HEK293 (cell line): ENCODE results near the gene DSCAM.

Experiments
- CTCF ChIA-PET: fragments of 350-600 bp; formaldehyde crosslinking; extraction: SDS; loops from one replicate; lab custom pipeline; 2021; ENCODE audit warnings: antibody characterized with exemption; lab: Yijun Ruan, JAX
- POLR2A ChIA-PET: fragments of 300-600 bp; formaldehyde crosslinking; extraction: SDS; loops from one replicate; lab custom pipeline; 2020; ENCODE audit warnings: antibody characterized with exemption, inconsistent platforms; lab: Yijun Ruan, JAX
- H3K27ac ChIP-seq: fragments of 200-500 bp; sonication (Bioruptor generic); 2 replicates; pipeline ENCODE4 v1.5.1; 2014; ENCODE audit warnings: low read depth, low read length, control low read depth, inconsistent platforms; ENCODE audit errors: extremely low read depth
- H3K36me3 ChIP-seq, 2 experiments: fragments of 200-500 bp in 1 of 2; sonication (Bioruptor generic) in 1 of 2; 1 replicate in 1 of 2; 2 replicates in 1 of 2; pipeline ENCODE4 v1.5.1; 2014 to 2017; ENCODE audit warnings: inconsistent platforms in 2 of 2, low read length in 2 of 2; ENCODE audit not compliant: control insufficient read depth in 2 of 2, insufficient read depth in 1 of 2
- H3K4me1 ChIP-seq: fragments of 200-500 bp; sonication (Bioruptor generic); 2 replicates; pipeline ENCODE4 v1.5.1; 2014; ENCODE audit warnings: mild to moderate bottlenecking, low read length, inconsistent platforms; ENCODE audit not compliant: control insufficient read depth, insufficient read depth
- H3K4me3 ChIP-seq: 2 replicates; pipeline ENCODE4 v1.5.1; 2011; ENCODE audit warnings: low read depth, mild to moderate bottlenecking, control low read depth, low read length, moderate library complexity
- H3K9me3 ChIP-seq: fragments of 200-500 bp; sonication (Bioruptor generic); 2 replicates; pipeline ENCODE4 v1.5.1; 2014; ENCODE audit warnings: low read depth, low read length, inconsistent platforms; ENCODE audit not compliant: control insufficient read depth, insufficient read depth
- GFI1B ChIP-seq: fragments of 450-650 bp; formaldehyde crosslinking; IDR thresholded peaks from 2 replicates; pipeline ENCODE4 v1.5.1; 2016; ENCODE audit warnings: missing biosample characterization, missing genetic modification characterization
- KLF1 ChIP-seq: fragments of 450-650 bp; formaldehyde crosslinking; IDR thresholded peaks from 2 replicates; pipeline ENCODE4 v1.5.1; 2016; ENCODE audit warnings: missing biosample characterization, missing genetic modification characterization
- KLF16 ChIP-seq: fragments of 450-650 bp; formaldehyde crosslinking; IDR thresholded peaks from 2 replicates; pipeline ENCODE4 v1.5.1; 2017; ENCODE audit warnings: missing biosample characterization, missing genetic modification characterization
- MZF1 ChIP-seq: fragments of 450-650 bp; formaldehyde crosslinking; IDR thresholded peaks from 2 replicates; pipeline ENCODE4 v1.5.1; 2017; ENCODE audit warnings: missing biosample characterization, missing genetic modification characterization, borderline replicate concordance
- OVOL3 ChIP-seq: fragments of 450-650 bp; formaldehyde crosslinking; IDR thresholded peaks from 2 replicates; pipeline ENCODE4 v1.5.1; 2016; ENCODE audit warnings: missing biosample characterization, missing genetic modification characterization
- SALL2 ChIP-seq: fragments of 450-650 bp; formaldehyde crosslinking; IDR thresholded peaks from 2 replicates; pipeline ENCODE4 v1.5.0; 2017; ENCODE audit warnings: missing biosample characterization, mild to moderate bottlenecking, missing genetic modification characterization, borderline replicate concordance
- SP3 ChIP-seq: fragments of 450-650 bp; formaldehyde crosslinking; IDR thresholded peaks from 2 replicates; pipeline ENCODE4 v1.5.1; 2016; ENCODE audit warnings: missing biosample characterization, missing genetic modification characterization
- SP7 ChIP-seq: fragments of 450-650 bp; formaldehyde crosslinking; IDR thresholded peaks from 2 replicates; pipeline ENCODE4 v1.5.1; 2016; ENCODE audit warnings: missing biosample characterization, missing genetic modification characterization
- TRIM28 ChIP-seq: IDR thresholded peaks from 2 replicates; pipeline ENCODE4 v1.6.1; 2011; ENCODE audit warnings: low read length, control low read depth, borderline replicate concordance
- YY2 ChIP-seq: fragments of 450-650 bp; formaldehyde crosslinking; IDR thresholded peaks from 2 replicates; pipeline ENCODE4 v1.5.1; 2016; ENCODE audit warnings: missing biosample characterization, missing genetic modification characterization
- ZFP3 ChIP-seq: fragments of 450-650 bp; formaldehyde crosslinking; IDR thresholded peaks from 2 replicates; pipeline ENCODE4 v1.5.1; 2016; ENCODE audit warnings: low read depth, missing biosample characterization, missing genetic modification characterization
- ZNF274 ChIP-seq, 2 experiments: fragments of 200-500 bp in 1 of 2; fragments of 450-650 bp in 1 of 2; sonication (Bioruptor generic) in 1 of 2; formaldehyde crosslinking in 1 of 2; IDR thresholded peaks; 2 replicates each; pipeline versions ENCODE4 v1.5.1 to v1.6.1; 2014 to 2016; ENCODE audit warnings: borderline replicate concordance in 1 of 2, inconsistent platforms in 1 of 2, low read length in 1 of 2, missing biosample characterization in 1 of 2, missing genetic modification characterization in 1 of 2
- ZNF341 ChIP-seq: fragments of 450-650 bp; formaldehyde crosslinking; IDR thresholded peaks from 2 replicates; pipeline ENCODE4; 2016; ENCODE audit warnings: low read depth, missing biosample characterization, missing genetic modification characterization
- ZNF549 ChIP-seq: fragments of 450-650 bp; IDR thresholded peaks from 2 replicates; pipeline ENCODE4 v1.5.1; 2018; ENCODE audit warnings: missing biosample characterization, missing genetic modification characterization, mild to moderate bottlenecking, inconsistent platforms, moderate library complexity
- ZNF555 ChIP-seq: fragments of 450-650 bp; formaldehyde crosslinking; conservative IDR thresholded peaks from 2 replicates; pipeline ENCODE4 v1.5.1; 2017; ENCODE audit warnings: missing biosample characterization, mild to moderate bottlenecking, missing genetic modification characterization, inconsistent platforms
- ZNF626 ChIP-seq: fragments of 450-650 bp; sonication (Bioruptor Pico); formaldehyde crosslinking; IDR thresholded peaks from 2 replicates; pipeline ENCODE4 v1.5.1; 2018; ENCODE audit warnings: missing biosample characterization, missing genetic modification characterization, inconsistent platforms
- ZNF670 ChIP-seq: fragments of 450-650 bp; formaldehyde crosslinking; IDR thresholded peaks from 2 replicates; pipeline ENCODE4 v1.5.1; 2016; ENCODE audit warnings: missing biosample characterization, missing genetic modification characterization, low read depth
- ZNF76 ChIP-seq: fragments of 450-650 bp; formaldehyde crosslinking; IDR thresholded peaks from 2 replicates; pipeline ENCODE4; 2016; ENCODE audit warnings: low read depth, missing biosample characterization, missing genetic modification characterization, borderline replicate concordance
- TF ChIP-seq, protein P1 (sequence below): fragments of 450-650 bp; formaldehyde crosslinking; IDR thresholded peaks from 2 replicates; pipeline ENCODE4; 2016; ENCODE audit warnings: missing biosample characterization, missing genetic modification characterization
- TF ChIP-seq, protein P2 (sequence below): fragments of 450-650 bp; formaldehyde crosslinking; IDR thresholded peaks from 2 replicates; pipeline ENCODE4 v1.5.1; 2016; ENCODE audit warnings: missing biosample characterization, missing genetic modification characterization
- TF ChIP-seq, protein P3 (sequence below): fragments of 450-650 bp; formaldehyde crosslinking; IDR thresholded peaks from 2 replicates; pipeline ENCODE4 v1.5.1; 2016; ENCODE audit warnings: missing biosample characterization, missing genetic modification characterization

The DSCAM gene

DNA sequence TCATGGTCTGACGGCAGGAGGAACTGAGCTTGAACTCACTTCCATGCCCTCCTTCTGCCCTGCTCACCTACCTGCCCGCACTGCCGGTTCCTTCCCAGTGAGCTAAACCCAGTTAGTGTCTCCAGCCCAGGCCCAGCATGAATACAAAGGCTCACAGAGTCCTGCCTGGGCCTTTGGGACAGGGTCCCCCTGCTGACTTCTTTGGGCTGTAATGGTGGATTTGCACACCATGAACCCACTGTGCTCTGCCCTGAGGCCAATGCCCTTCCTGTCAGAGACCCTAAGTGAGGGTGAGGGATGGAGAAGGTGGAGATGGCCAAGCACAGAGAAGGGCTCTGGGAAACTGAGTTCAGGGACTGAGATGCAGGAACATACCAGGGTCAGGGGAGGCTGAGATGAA lies 826.3 kb downstream of the DSCAM start (continued):
- no peak for TF ChIP-seq ZNF670

DNA sequence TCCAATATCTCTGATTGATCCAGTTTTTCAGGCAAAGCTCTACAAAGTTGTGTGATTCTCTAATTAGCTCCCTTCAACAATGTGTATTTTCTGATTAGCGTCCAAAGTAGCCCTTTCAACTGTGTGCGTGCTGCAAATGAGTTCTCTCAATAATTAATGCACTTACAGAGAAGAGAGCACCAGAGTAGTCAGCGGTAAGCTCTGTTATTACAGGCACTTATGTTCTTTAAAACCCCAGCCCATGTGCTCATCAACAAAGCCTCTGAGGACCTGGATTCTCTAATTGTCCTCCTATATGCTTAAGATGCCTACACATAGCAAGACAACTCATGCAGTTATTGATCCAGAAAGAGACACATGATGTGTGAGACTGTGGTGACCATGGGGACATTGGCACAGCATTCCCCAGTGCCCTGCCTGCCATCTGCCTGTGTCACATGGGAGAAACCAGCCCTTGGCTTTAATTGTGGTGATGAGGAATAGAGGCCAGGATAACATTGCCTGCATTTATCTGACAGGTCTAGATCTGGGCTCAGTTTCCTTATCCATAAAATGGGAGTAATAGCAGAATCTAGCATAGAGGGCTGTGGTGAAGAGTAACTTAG lies 828.0 kb downstream of the DSCAM start:
- H3K27ac ChIP-seq, result no peak overlapping the region
- H3K36me3 ChIP-seq, result no peaks in the 10 kb centered on the region
- H3K4me1 ChIP-seq, result no peaks in the 10 kb centered on the region
- H3K4me3 ChIP-seq, result no peak overlapping the region
- no peaks in the 10 kb centered on the region for H3K9me3 ChIP-seq
- no peak for TF ChIP-seq TRIM28
- TF ChIP-seq ZNF341 (tag by site-specific recombination), result no peak
- TF ChIP-seq SALL2 (tag by site-specific recombination), result no peak
- TF ChIP-seq, protein P1, sequence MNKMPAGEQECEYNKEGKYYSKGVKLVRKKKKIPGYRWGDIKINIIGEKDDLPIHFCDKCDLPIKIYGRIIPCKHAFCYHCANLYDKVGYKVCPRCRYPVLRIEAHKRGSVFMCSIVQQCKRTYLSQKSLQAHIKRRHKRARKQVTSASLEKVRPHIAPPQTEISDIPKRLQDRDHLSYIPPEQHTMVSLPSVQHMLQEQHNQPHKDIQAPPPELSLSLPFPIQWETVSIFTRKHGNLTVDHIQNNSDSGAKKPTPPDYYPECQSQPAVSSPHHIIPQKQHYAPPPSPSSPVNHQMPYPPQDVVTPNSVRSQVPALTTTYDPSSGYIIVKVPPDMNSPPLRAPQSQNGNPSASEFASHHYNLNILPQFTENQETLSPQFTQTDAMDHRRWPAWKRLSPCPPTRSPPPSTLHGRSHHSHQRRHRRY (tag by site-specific recombination), result no peak
- no peak for TF ChIP-seq ZNF549 (tag by site-specific recombination)
- TF ChIP-seq, protein P2, sequence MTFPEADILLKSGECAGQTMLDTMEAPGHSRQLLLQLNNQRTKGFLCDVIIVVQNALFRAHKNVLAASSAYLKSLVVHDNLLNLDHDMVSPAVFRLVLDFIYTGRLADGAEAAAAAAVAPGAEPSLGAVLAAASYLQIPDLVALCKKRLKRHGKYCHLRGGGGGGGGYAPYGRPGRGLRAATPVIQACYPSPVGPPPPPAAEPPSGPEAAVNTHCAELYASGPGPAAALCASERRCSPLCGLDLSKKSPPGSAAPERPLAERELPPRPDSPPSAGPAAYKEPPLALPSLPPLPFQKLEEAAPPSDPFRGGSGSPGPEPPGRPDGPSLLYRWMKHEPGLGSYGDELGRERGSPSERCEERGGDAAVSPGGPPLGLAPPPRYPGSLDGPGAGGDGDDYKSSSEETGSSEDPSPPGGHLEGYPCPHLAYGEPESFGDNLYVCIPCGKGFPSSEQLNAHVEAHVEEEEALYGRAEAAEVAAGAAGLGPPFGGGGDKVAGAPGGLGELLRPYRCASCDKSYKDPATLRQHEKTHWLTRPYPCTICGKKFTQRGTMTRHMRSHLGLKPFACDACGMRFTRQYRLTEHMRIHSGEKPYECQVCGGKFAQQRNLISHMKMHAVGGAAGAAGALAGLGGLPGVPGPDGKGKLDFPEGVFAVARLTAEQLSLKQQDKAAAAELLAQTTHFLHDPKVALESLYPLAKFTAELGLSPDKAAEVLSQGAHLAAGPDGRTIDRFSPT, result no peak
- no peak for TF ChIP-seq KLF16 (tag by site-specific recombination)
- no peak for TF ChIP-seq ZNF555 (tag by site-specific recombination)
- TF ChIP-seq SP7 (tag by site-specific recombination), result no peak
- TF ChIP-seq YY2, result no peak
- TF ChIP-seq MZF1 (tag by site-specific recombination), result no peak
- no peak for TF ChIP-seq OVOL3 (tag by site-specific recombination)
- no peak for TF ChIP-seq SP3
- TF ChIP-seq ZNF274 (IDR thresholded peaks at IDR 0.05; ENCODE audit: low read length), result no peak
- TF ChIP-seq ZNF274 (tag by site-specific recombination; IDR thresholded peaks at IDR 0.05; ENCODE audit: borderline replicate concordance), result no peak
- TF ChIP-seq, protein P3, sequence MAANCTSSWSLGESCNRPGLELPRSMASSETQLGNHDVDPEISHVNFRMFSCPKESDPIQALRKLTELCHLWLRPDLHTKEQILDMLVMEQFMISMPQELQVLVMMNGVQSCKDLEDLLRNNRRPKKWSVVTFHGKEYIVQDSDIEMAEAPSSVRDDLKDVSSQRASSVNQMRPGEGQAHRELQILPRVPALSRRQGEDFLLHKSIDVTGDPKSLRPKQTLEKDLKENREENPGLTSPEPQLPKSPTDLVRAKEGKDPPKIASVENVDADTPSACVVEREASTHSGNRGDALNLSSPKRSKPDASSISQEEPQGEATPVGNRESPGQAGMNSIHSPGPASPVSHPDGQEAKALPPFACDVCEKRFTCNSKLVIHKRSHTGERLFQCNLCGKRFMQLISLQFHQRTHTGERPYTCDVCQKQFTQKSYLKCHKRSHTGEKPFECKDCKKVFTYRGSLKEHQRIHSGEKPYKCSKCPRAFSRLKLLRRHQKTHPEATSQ, result no peak
- no peak for TF ChIP-seq GFI1B (tag by site-specific recombination)
- no peak for TF ChIP-seq ZFP3 (tag by site-specific recombination)
- no peak for TF ChIP-seq ZNF626
- TF ChIP-seq ZNF76 (tag by site-specific recombination), result no peak
- TF ChIP-seq KLF1 (tag by site-specific recombination), result no peak
- ChIA-PET CTCF (no interaction called here), POLR2A (no interaction called here)
